ENCODE measurements around the gene WASHC1. TPM values are rescaled to one million over a fixed set of nuclear protein-coding genes. Genes with fewer than 3 reads are reported as not detected.
"Not testable (repeated sequence)": the region's sequence is repeated elsewhere in the genome, so short reads cannot be mapped to it uniquely, and the experiment has no call there.

The WASHC1 gene
- total and polyA plus RNA-seq, 2 of the 8 experiments (the other 6 are each of a cell fraction or from before 2014, with no cell fraction given): 6.4 to 10.0 TPM

DNA sequence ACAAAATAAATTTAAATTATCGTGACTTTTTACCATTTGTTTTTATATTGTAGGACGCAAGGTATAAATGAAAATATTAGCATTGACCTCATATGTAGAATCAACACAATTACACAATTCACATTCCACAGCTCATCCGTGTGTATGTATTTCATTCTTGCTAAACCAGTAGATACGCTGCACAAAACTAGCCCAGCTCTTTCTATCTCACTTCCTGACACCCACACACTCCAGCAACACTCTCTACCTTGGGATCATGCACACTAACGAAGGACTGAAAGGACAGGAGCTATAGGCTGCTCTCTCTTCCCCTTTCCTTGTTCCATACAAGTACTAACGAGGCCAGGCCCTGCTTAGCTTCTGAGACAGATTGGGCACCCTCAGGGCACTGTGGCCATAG is 16.9 kb upstream of the WASHC1 start:
- H2BK15ac ChIP-seq (ENCODE audit: low read length); H2BK20ac ChIP-seq (ENCODE audit: low read length); FAIRE-seq; H3K4me1 ChIP-seq (replicated peaks in 1 of 4; ENCODE audit: control insufficient read depth in 3 of 4, insufficient read depth in 4 of 4, low read length in 3 of 4); H3K18ac ChIP-seq (ENCODE audit: extremely low read depth, low read length); H3K4me2 ChIP-seq (ENCODE audit: insufficient read depth in 1 of 2, low read depth in 2 of 2, low read length in 2 of 2); H3K4me3 ChIP-seq (ENCODE audit: extremely low read depth in 1 of 4, insufficient read depth in 2 of 4, low read depth in 3 of 4, low read length in 4 of 4); CTCF ChIA-PET (ENCODE audit: partially characterized antibody); H3K4ac ChIP-seq (replicated peaks; ENCODE audit: insufficient read length, low read depth, low read length); H2AK5ac ChIP-seq (ENCODE audit: low read depth, low read length); H3K36me3 ChIP-seq (ENCODE audit: control insufficient read depth in 2 of 4, insufficient read depth in 4 of 4, low read length in 3 of 4); POLR2A ChIA-PET (ENCODE audit: partially characterized antibody); H4K8ac ChIP-seq (ENCODE audit: extremely low read depth, insufficient read depth, low read length); H2BK5ac ChIP-seq (ENCODE audit: low read depth, low read length); H2BK12ac ChIP-seq (ENCODE audit: low read depth, low read length); H2BK120ac ChIP-seq (replicated peaks; ENCODE audit: low read depth, low read length); H3K27me3 ChIP-seq (replicated peaks in 1 of 4; ENCODE audit: control insufficient read depth in 3 of 4, extremely low read depth in 1 of 4, insufficient read depth in 3 of 4, low read length in 3 of 4); H4K5ac ChIP-seq (ENCODE audit: insufficient read length, low read depth, low read length); H3K9ac ChIP-seq (replicated peaks in 1 of 4; ENCODE audit: extremely low read depth in 1 of 4, low read depth in 3 of 4, low read length in 3 of 4); H3K56ac ChIP-seq (replicated peaks; ENCODE audit: insufficient read length, low read depth, low read length); H4K91ac ChIP-seq (replicated peaks; ENCODE audit: insufficient read length, low read length); H3K79me1 ChIP-seq (ENCODE audit: low read depth, low read length); H3K27ac ChIP-seq (ENCODE audit: low read depth, low read length); H3K9me3 ChIP-seq (ENCODE audit: insufficient read depth in 2 of 2, low read depth in 1 of 2, low read length in 1 of 2); H3K79me2 ChIP-seq (ENCODE audit: control insufficient read depth in 1 of 2, insufficient read depth in 2 of 2, low read length in 2 of 2); H4K20me1 ChIP-seq (replicated peaks in 1 of 2; ENCODE audit: control insufficient read depth in 1 of 2, insufficient read depth in 2 of 2, low read length in 2 of 2); H2AFZ ChIP-seq (ENCODE audit: low read length); H3K23me2 ChIP-seq (ENCODE audit: low read depth, low read length); DNase-seq (ENCODE audit: low read depth in 1 of 2, low spot score in 2 of 2); H3K23ac ChIP-seq (ENCODE audit: insufficient read length); H3K14ac ChIP-seq (ENCODE audit: insufficient read length): not testable (repeated sequence)
- WGBS, 2 experiments (ENCODE audit: extremely low coverage in 1 of 2, insufficient coverage in 1 of 2, insufficient read length in 1 of 2, insufficient replicate concordance in 2 of 2, low coverage in 1 of 2, low lambda C conversion rate in 2 of 2, missing lambda C conversion rate in 1 of 2): 73% methylated on average over 6 of the region's 6 CpGs; no CpG with 5 or more reads in 1 of the 2 experiments

DNA sequence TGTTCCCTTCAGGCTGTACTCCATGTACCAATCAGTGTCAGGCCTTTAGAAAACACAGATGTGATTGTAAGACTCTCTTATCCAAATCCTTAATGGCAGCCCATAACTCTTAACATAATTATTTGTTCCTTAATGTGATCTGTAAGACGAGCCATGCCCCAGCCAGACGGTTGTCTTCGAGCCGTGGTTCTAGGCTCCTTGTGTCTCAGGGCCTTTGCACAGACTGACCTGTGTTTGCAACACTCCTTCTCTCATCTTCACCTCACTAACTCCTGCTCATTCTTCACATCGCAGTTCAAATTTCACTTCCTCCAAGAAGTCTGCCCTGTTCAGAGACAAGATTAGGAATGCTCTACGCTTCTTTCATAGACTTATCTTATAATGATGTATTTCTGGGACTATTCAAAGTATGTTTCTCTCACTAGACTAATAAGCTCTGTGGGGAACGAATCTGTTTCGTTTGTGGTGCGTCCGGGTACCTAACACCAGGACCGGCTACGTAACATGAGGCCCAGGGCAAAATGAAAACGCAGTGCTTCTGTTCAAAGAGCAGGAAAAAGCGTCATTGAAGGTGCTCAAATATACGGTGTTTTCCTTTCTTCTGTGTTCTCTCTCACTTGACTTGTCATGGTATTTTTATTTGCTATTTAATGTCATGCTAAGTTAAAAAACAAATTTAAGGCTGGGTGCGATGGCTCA is 16.1 kb upstream of the WASHC1 start:
- H3K56ac ChIP-seq (replicated peaks; ENCODE audit: insufficient read length, low read depth, low read length); POLR2A ChIA-PET (ENCODE audit: partially characterized antibody); FAIRE-seq; H3K4me1 ChIP-seq (replicated peaks in 1 of 4; ENCODE audit: control insufficient read depth in 3 of 4, insufficient read depth in 4 of 4, low read length in 3 of 4); H3K36me3 ChIP-seq (ENCODE audit: control insufficient read depth in 2 of 4, insufficient read depth in 4 of 4, low read length in 3 of 4); H3K4me2 ChIP-seq (ENCODE audit: insufficient read depth in 1 of 2, low read depth in 2 of 2, low read length in 2 of 2); H3K79me2 ChIP-seq (ENCODE audit: control insufficient read depth in 1 of 2, insufficient read depth in 2 of 2, low read length in 2 of 2); CTCF ChIA-PET (ENCODE audit: partially characterized antibody); H2AK5ac ChIP-seq (ENCODE audit: low read depth, low read length); H3K9ac ChIP-seq (replicated peaks in 1 of 4; ENCODE audit: extremely low read depth in 1 of 4, low read depth in 3 of 4, low read length in 3 of 4); H2BK20ac ChIP-seq (ENCODE audit: low read length); H4K8ac ChIP-seq (ENCODE audit: extremely low read depth, insufficient read depth, low read length); H3K23ac ChIP-seq (ENCODE audit: insufficient read length); H3K79me1 ChIP-seq (ENCODE audit: low read depth, low read length); DNase-seq (ENCODE audit: low read depth in 1 of 2, low spot score in 2 of 2); H4K5ac ChIP-seq (ENCODE audit: insufficient read length, low read depth, low read length); H2BK5ac ChIP-seq (ENCODE audit: low read depth, low read length); H3K14ac ChIP-seq (ENCODE audit: insufficient read length); H3K27me3 ChIP-seq (replicated peaks in 1 of 4; ENCODE audit: control insufficient read depth in 3 of 4, extremely low read depth in 1 of 4, insufficient read depth in 3 of 4, low read length in 3 of 4); H4K91ac ChIP-seq (replicated peaks; ENCODE audit: insufficient read length, low read length); H4K20me1 ChIP-seq (replicated peaks in 1 of 2; ENCODE audit: control insufficient read depth in 1 of 2, insufficient read depth in 2 of 2, low read length in 2 of 2); H2BK15ac ChIP-seq (ENCODE audit: low read length); H3K9me3 ChIP-seq (ENCODE audit: insufficient read depth in 2 of 2, low read depth in 1 of 2, low read length in 1 of 2); H2BK120ac ChIP-seq (replicated peaks; ENCODE audit: low read depth, low read length); H3K23me2 ChIP-seq (ENCODE audit: low read depth, low read length); H2BK12ac ChIP-seq (ENCODE audit: low read depth, low read length); H3K4me3 ChIP-seq (ENCODE audit: extremely low read depth in 1 of 4, insufficient read depth in 2 of 4, low read depth in 3 of 4, low read length in 4 of 4); H3K18ac ChIP-seq (ENCODE audit: extremely low read depth, low read length); H2AFZ ChIP-seq (ENCODE audit: low read length); H3K4ac ChIP-seq (replicated peaks; ENCODE audit: insufficient read length, low read depth, low read length); H3K27ac ChIP-seq (ENCODE audit: low read depth, low read length): not testable (repeated sequence)
- WGBS, 2 experiments (ENCODE audit: extremely low coverage in 1 of 2, insufficient coverage in 1 of 2, insufficient read length in 1 of 2, insufficient replicate concordance in 2 of 2, low coverage in 1 of 2, low lambda C conversion rate in 2 of 2, missing lambda C conversion rate in 1 of 2): 89% methylated on average over 15 of the region's 16 CpGs; no CpG with 5 or more reads in 1 of the 2 experiments

Measured in H1 (cell line).